Tongue (tissue), 3 donors: Measurements from ENCODE around the gene FXYD7. TPM values are rescaled to one million over a fixed set of nuclear protein-coding genes. Genes with fewer than 3 reads are reported as not detected.

ENCODE experiments used
- DNase-seq: peaks from one replicate; pipeline ENCODE4 v3.0.0-alpha.2; 2015
- small RNA-seq: library from RNA; depleted of rRNA; stranded (forward); fragments of <200 nt; gene quantifications from one replicate; pipeline ENCODE3, GENCODE V24; 2014; ENCODE audit warnings: low replicate concordance
- total RNA-seq: library from RNA; depleted of rRNA; stranded (reverse); fragments of >200 nt; gene quantifications from one replicate; pipeline ENCODE4 v1.2.3, GENCODE V29; 2014

FXYD7 gene
- total RNA-seq, 1 donor from 2014 or later, result not detected

- DNase-seq, result no peak
Measured at GRCh38 chr19:35199481-35199880, 56.4 kb downstream of the FXYD7 start.

GRCh38 chr19:35202722-35203688 lies 60.0 kb downstream of the FXYD7 start:
- DNase-seq, result no peak

Small RNA genes lying within 50 kb of the gene (small RNA-seq; reads per million reads assigned to genes)
- not detected for gene AC020907.2

Other genes with a start within 250 kb of the FXYD7 start
- 5.3 TPM for gene ZNF30, start 216.4 kb upstream of the FXYD7 start, total RNA-seq
- 9.4 TPM for gene ZNF792, start 179.0 kb upstream of the FXYD7 start, total RNA-seq
- 19.8 TPM for gene GRAMD1A, start 142.9 kb upstream of the FXYD7 start, total RNA-seq
- gene SCN1B, start 112.8 kb upstream of the FXYD7 start, total RNA-seq, result 12.9 TPM
- not detected for gene HPN, start 101.5 kb upstream of the FXYD7 start, total RNA-seq
- gene FXYD3, start 27.4 kb upstream of the FXYD7 start, total RNA-seq, result 45.6 TPM
- 7.6 TPM for gene LGI4, start 8.2 kb upstream of the FXYD7 start, total RNA-seq
- gene FXYD1, start 4.4 kb upstream of the FXYD7 start, total RNA-seq, result 44.2 TPM
- 5.9 TPM for gene FXYD5, start 11.5 kb downstream of the FXYD7 start, total RNA-seq
- gene FAM187B, start 85.5 kb downstream of the FXYD7 start, total RNA-seq, result not detected
- 26.5 TPM for gene LSR, start 105.7 kb downstream of the FXYD7 start, total RNA-seq
- gene USF2, start 125.7 kb downstream of the FXYD7 start, total RNA-seq, result 52.7 TPM
- not detected for gene HAMP, start 139.3 kb downstream of the FXYD7 start, total RNA-seq
- 2.3 TPM for gene MAG, start 148.9 kb downstream of the FXYD7 start, total RNA-seq
- 7.4 TPM for gene CD22, start 185.9 kb downstream of the FXYD7 start, total RNA-seq
- not detected for gene FFAR1, start 204.6 kb downstream of the FXYD7 start, total RNA-seq
- gene FFAR3, start 215.2 kb downstream of the FXYD7 start, total RNA-seq, result not detected
- not detected for gene GPR42, start 227.8 kb downstream of the FXYD7 start, total RNA-seq